COR-L47 (cell line): ENCODE data around the gene IL1RAP.
"Not testable (repeated sequence)": the region's sequence is repeated elsewhere in the genome, so short reads cannot be mapped to it uniquely, and the experiment has no call there.

ENCODE experiments used
- DNase-seq: peaks from one replicate; lab custom pipeline; 2025; lab: John Stamatoyannopoulos, UW

The IL1RAP gene, protein sequence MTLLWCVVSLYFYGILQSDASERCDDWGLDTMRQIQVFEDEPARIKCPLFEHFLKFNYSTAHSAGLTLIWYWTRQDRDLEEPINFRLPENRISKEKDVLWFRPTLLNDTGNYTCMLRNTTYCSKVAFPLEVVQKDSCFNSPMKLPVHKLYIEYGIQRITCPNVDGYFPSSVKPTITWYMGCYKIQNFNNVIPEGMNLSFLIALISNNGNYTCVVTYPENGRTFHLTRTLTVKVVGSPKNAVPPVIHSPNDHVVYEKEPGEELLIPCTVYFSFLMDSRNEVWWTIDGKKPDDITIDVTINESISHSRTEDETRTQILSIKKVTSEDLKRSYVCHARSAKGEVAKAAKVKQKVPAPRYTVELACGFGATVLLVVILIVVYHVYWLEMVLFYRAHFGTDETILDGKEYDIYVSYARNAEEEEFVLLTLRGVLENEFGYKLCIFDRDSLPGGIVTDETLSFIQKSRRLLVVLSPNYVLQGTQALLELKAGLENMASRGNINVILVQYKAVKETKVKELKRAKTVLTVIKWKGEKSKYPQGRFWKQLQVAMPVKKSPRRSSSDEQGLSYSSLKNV

DNA sequence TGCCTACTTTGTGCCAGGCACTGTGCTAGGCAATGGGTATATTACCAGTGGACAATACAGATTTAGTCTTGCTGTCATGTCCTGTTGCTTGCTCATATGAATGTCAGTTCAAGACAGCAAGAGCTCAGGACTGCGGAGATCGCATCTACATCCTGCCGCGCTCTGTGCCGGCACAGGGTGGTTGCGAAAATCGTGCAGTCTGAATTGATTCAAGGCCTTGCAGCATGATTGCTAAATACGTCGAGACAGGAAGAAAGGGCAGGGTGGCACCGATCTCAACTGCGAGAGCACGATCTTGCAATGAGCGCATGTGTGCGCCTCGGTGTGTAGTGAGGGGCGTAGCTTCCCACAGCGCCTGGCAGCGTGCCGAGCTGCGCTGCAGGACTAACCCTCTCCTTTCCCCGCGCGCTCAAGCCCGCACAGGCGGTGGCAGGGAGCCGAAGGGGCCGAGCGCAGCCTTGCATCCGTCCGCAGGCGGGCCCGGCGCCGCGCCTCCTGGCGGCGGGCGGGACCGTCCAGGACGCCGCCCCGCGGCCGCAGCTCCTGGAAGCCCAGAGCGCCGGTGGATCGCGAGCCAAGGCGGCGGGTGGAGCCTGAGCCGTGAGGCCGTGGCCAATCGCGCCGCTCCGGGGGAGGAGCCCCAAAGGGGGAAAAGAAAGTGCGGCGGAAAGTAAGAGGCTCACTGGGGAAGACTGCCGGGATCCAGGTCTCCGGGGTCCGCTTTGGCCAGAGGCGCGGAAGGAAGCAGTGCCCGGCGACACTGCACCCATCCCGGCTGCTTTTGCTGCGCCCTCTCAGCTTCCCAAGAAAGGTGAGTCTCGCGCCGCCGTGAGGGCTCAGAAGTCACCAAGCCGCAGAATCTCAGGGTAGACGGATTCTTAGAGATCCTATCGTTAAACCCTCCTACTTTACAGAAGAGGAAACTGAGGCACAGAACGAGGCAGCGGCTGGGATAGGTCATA lies at the start of gene IL1RAP:
TSS of gene IL1RAP (plus strand) at position 677 of the 962 bp plus-strand sequence. CDS start 50,205 bp downstream, outside the sequence.
- DNase-seq = peak; percentile 82

DNA sequence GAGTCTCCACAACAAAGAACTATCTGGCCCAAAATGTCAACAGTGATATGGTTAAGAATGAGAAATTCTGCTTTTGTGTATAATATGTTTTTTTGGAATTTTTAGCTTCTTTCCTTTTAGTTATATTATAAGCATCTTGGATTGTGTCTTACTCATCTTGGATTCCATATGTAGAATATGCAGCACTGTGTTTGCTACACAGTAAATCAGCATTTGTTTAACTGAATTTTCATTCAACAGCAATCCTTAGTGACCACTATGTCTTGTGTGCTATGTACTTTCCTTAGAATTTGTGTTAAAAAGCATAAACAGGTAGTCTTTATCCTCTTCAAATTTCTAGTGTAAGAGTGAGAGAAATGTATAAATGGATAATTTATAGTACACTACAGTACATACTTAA lies 46.0 kb upstream of the IL1RAP start:
- DNase-seq = no peak

DNA sequence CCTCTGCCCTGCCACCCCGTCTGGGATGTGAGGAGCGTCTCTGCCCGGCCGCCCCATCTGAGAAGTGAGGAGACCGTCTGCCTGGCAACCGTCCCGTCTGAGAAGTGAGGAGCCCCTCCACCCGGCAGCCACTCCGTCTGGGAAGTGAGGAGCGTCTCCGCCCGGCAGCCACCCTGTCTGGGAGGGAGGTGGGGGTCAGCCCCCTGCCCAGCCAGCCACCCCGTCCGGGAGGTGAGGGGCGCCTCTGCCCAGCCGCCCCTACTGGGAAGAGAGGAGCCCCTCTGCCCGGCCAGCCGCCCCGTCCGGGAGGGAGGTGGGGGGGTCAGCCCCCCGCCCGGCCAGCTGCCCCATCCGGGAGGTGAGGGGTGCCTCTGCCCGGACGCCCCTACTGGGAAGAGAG lies 40.6 kb upstream of the IL1RAP start:
- DNase-seq = not testable (repeated sequence)

DNA sequence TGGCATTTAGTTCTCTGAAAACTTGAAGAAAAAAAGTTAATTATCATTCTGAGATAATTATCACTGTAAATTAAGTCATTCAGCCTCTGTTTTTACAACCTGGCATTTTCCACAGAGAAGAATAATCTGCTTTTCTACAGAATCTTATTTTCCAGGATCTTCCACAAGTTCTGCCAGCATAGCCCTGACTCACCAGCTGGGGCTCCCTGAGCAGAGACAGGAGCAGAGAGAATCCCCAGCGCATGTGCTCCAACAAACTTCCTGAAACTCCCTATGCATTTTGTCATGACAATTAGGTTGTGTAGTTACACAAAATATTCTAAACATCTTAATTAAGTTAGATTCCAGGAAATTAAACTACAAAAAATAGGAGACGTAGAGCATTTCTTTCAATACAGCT lies 32.1 kb upstream of the IL1RAP start:
- DNase-seq = no peak

DNA sequence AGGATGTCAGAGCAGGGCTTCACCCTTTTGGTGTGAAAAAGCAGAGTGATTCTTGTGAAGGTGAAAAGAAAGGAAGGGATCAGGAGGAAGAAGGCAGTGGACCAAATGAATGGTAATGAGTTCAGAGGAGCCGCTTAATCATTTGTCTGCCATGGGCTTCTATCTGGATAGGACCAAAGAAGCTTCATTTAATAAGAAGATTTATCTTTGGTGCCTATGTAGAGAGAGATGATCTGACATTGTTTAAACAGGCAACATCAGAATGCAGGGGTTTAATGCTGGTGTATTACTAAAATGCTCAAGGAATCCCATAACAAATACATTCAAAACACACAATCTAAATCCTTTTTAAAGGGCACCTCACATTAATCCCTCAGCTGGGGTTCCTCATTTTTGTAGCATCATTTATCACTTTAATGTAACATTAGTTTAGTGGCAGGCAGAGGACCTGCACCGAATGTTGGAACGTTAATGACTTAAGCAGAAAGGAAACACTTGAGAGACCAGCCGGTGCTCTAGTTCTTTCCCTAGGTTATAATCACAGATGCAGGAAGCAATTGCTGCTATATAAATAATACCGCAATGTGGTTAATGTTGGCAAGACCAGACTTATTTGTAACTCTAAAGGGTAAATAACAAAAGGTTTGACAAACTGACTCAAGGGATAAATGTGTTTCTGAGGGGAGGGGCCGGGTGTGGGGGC lies 27.9 kb upstream of the IL1RAP start:
- no peak for DNase-seq

DNA sequence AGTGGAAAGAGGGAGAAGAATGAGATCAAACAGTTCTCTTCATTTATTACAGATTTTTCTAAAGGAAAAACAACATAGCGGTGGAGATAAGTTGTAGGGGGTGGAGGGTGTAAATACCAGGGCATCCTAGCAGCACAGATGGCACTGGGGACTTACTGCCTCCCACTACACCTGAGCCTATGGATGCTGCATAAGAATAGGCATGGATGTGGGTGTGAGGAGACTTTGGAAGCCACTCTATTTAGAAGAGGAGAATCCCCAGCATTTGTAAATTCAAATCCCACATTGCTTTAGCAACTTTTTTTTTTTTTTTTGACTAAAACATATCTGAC lies 27.4 kb upstream of the IL1RAP start:
- DNase-seq = no peak

DNA sequence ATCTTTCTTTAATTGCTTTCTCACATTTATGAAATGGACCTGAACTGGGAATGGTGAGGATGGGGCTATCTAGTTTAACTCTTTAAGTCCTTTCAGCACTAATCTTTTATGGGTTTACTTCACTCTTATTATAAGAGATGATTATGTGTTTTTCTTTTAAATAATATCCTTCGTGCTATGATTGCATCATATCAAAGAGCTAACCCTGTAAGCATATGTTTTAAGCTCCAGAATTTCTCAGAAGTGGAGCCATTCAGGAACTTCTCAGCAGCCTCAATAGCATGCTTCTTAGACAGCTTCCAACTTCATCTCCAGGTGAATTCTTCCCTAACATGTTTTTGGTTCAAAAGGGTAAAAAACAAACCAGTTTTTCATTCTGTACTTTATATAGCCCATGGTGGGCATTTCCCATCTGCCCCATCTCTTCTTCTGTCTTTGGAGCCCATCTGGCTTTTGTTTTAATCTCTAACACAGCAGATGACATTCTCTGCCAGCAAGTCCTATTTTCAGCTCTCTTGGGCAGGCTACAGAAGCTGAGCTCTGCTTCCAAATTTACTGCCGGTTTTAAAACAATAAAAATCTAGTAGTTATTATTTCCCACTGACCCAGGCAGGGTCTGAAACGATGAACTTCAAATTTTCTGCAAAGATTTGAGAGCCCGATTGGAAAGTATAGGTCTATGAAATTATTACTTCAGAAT lies 26.8 kb upstream of the IL1RAP start:
- DNase-seq = no peak

DNA sequence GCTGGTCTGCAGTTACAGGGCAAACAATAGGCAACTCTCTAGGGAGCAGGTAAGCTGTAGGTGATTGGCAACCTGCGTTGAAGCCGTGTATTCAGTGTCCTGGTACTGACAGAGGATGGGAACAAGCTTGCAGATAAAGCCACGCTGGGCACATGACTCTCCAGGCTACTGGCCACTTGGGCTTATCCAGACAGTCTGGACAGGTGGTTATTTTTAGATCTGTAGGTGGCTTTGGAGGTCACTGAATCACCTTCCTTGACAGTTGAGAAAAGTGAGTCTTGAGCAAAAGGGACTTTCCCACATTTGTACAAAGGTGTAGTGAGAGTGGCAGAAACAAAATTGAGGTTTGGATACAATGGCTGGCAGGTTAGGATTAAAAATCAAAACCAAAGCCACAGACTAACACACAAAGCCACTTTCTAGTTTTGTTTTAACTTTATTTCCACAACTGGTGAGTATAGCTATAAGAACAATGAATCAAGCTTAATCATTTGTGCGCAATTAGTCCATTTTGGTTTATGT lies 22.3 kb upstream of the IL1RAP start:
- no peak for DNase-seq

DNA sequence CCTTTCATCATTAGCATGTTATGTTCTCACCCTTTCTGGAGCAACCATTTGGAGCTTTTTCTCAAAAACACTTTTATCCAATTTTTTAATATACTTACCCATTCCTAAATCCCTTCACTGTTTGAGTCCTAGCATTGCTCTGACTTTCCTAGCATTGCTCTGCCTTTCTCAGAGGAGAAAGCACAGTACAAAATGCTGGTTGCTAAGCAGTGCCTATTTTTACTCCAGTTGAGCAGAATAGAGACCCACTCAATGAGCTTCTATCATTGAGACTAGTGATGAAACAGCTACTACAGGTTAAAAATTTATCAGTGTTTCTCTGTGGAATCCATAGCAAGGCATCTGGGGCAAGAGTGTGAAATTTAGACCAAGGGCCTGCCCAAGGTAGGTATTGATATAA lies 21.8 kb upstream of the IL1RAP start:
- DNase-seq = no peak

DNA sequence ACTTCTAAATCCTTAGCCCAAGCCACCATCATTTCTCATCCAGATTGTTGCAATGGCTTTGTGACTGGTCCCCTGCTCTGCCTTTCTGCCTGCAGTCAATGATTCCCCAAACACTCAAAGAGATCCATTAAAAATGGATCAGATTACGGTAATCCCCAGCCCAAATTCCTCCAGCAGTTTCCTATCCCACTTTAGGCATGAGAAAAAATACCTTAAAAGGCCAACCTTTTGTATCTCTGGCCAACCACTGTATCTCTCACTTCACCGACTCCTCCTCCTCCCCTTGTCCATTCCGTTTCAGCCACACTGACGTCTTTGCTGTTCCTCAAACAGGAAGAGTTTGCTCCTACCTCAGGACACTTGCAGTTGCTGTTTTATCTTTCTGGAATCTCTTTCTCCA lies 20.9 kb upstream of the IL1RAP start:
- DNase-seq = no peak

DNA sequence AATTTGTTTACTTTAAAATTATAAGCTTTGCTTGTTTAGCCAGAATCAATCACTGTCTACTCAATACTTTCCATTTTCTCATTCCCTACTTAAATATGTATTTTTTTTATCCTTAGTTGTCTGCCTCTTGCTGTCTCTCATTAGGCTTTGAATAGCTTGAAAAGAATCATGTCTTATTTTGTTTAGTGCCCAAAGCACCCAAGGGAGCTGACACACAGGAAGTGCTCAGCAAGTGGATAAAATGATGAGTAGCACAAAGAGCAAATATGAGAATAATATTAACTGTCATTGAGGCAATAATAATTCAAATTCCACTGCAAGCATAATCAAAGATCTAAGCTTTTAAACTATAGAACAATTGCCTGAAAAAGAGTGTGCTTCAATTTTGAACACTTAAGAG lies 19.0 kb upstream of the IL1RAP start:
- DNase-seq = no peak

DNA sequence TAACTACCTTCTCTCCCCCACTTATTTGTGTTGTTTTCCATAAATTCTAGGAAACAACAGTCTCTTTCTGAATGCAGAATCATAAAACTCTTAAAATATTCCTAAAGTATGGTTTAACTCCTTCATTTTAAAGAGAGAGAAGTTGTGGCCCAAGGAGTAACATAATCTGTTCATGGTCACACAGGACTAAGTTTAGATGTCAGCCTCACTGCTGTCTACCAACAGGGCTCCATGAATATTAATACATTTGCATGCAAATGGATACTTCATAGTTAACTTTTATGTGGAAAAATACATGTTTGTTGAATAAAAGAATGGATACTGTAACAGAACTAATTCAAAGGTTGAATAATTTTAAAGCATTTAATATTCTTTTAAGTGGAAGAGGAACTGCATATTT lies 18.5 kb upstream of the IL1RAP start:
- DNase-seq = no peak

DNA sequence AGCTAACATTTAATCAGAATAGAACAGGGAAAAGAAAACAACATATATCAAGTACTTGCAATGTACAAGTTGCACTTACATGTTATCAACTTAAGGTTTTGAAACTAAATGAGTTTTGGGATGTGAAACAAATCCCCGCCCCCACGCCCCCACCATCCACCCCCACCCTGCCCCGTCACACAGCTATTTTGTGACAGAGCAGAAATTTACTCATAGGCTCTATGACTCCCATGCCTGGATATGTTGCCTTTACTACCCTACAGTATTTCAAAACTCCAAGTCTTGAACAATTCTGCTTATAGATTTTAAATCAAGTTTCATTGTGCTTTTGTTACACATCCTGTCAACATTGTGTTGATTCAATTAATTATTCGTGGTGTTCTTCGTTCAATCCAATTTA lies 18.1 kb upstream of the IL1RAP start:
- DNase-seq = no peak

DNA sequence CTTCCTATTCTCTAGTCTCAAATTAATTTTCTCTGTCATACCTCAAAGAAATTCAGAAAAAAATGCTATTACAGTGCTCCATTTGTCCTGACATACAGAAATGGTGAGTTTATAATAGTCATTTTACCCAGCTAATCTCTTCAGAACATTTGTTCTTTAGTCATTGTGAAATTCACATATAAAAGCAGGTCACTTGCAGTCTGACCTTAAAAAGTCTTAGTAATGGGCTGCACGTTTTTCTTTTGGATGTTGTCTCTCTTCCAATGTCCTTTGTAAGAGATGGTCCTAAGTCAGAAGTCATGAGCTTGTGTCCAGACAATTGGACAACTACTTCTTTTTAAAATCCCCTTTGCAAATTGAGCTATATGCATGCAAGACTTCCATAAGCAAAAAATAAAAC lies 17.0 kb upstream of the IL1RAP start:
- DNase-seq = no peak

DNA sequence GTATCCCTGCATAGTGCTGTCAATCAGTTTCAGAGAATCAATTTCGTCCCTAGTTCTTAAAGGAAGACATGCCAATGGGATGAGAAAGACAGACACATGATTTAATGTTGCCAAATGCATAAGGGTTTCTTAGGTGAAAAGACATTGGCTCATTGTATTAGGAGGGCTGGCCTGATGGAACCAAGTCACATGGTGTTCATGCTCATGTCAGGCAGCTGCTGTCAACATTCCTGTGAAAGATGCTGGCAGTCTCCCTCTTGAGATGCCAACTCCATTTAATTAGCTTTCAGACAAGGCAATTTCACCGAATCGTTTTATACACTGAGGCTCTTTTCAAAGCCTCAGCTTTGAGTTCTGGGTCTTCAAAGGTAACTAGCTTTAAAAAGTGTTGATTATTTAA lies 16.1 kb upstream of the IL1RAP start:
- no peak for DNase-seq

DNA sequence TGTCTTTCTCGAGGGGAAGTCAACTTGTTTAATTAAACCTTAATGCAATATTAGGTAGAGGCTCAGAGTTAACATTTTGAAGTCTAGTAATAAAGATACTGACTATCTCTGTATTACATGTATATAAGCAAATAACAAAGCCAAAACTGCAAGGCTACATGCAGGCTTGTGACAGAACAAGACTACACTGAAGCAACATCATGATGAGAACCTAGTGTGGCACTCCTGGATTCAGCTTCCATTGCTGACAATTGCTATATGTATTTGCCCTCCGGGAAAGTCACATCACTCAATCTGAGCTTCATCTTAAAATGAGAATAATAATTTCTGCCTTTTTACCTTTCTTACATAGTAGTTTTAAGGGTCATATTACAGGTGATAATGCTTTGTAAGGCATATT lies 15.6 kb upstream of the IL1RAP start:
- no peak for DNase-seq

DNA sequence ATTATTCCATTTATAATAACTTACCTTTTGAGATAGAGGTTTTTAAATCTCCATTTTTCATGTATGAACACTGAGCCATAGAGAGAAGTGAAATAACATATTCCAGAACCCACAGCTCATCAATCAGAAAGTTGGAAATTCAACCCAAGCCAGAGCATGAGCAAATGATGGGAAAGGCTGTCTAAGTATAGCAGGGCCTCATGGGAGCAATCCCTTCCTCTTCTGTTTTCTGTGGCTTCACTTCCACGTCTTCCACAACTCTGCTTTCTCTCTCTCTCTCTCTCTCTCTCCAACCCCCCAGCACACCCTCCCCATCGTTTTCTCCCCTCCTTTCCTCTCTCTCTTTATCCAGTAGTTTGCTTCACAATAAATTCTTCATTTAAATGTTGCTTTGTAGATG lies 14.8 kb upstream of the IL1RAP start:
- no peak for DNase-seq

DNA sequence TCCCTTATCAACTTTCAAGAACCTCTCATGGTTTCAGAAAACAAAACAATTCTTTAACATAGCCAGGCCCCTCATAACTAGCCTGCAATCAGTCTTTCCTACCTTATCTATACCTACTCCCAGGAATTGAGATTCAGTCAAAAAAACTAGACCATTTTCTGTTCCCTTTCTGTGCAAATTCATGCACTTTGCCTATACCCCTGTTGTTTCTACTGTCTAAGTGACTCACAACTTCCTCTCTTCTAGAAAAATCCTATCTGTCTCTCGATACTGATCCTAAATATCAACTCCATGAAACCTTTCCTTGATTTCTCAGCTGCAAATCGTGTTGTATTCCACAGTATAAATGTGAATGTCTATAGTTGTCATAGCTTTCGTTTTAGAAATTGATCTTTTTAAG lies 10.9 kb upstream of the IL1RAP start:
- DNase-seq = no peak

DNA sequence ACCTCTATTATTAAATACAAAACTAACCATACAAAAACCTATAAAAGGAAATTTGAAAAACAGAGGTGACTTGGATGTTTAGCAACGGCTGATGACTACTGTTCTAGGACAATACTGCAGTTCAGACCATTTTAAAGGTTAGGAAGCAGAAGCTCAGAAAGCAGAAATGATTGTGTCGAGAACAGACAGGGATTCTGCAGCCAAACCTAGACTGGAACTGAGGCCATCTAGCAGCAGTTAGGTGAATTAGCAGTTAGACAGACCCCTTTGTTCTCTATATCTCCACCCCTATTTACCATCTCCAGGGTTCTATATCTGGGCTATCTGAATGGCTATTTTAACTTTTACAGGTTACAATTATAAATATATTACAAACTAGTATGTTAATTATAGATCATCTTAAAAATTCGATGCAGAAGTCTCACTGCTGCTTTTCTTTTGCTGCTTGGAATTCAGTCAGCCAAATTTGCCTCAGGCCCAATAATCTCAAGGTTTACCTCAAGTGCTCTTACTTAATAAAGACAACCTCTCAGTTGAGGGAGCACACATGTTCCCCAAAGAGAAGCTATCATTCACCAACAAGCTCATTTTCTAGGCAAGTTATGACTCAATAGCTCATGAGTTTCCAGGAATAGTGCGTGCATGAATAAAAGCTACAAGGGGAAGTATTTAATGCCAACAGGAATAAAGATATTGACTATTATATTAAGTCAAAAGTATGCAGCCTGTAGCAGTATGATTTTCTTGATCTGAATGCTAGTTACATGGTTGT lies 9.3 kb upstream of the IL1RAP start:
- no peak for DNase-seq

DNA sequence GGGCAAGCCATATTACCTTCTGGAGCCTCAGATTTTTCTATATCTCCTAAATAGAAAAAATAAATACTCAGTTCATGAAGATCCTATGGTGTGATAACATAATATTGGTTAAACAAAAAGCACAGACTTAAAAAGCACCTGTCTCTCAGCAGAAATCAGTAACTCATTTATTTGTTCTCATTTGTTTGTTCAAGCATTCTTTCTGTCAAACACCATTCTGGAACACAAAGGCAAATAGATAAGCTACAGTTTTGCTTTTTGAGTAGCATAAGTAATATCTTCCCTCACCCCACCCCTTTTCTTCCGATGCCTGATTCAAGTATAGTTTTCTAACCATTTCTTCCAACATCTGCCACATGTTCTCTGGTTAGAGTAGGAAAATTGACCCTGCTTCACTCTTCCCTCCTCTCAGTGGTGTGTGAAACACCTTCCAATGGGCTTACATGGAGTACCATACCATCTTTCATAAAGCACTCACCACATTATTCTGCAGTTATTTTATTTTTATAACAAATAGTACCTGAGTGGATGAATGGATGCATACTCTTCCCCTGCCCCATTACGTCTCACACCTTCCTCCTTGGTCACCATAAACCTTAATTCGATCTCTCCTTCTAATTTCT lies 8.4 kb upstream of the IL1RAP start:
- no peak for DNase-seq
